Ovary (tissue), 3 donors: ENCODE results near the gene KRT39.

ENCODE experiments used
- CTCF ChIP-seq, 3 donors: fragments of 450-650 bp in 2 of 3; fragments of 200-600 bp in 1 of 3; IDR thresholded peaks; one replicate each; pipeline versions ENCODE4 v1.5.1 to v1.8.0; 2016 to 2022; ENCODE audit warnings: antibody characterized with exemption in 3 of 3, mild to moderate bottlenecking in 1 of 3
- POLR2A ChIP-seq: fragments of 450-650 bp; IDR thresholded peaks from one replicate; pipeline ENCODE4 v1.6.1; 2017; ENCODE audit warnings: antibody characterized with exemption, mild to moderate bottlenecking, moderate library complexity
- donor health status: DM: no; HTN: no; CAD: no.

DNA sequence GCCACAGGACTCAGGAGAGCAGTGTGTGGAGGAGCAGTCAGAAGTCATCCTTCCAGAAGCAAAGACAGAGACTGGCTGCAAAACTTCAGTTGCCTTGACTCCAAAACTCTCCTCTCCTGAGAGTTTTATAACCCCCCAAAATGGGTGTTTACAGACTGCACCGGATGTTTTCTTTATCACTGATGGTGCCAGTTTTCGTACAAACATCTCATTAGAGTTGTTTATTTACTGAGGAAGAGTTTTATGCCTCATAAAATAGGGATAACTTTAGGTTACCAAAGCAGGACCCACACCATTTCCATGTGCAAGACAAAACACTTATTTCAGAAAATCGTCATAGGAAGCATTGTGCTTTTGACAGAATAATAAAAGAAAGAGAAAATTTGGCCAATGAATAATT, 17.5 kb upstream of the KRT39 start, which contains the start of gene KRT40:
- TF ChIP-seq CTCF (IDR thresholded peaks at IDR 0.05) (no peak), POLR2A (no peak)
